GM18519 (cell line): ENCODE measurements around the gene RPL22L1.
"Not testable (repeated sequence)": the region's sequence is repeated elsewhere in the genome, so short reads cannot be mapped to it uniquely, and the experiment has no call there.

Experiments used
- ATAC-seq: cut with Tn5 transposase; IDR thresholded peaks from one replicate; pipeline ENCODE4 v1.9.1; 2021; ENCODE audit warnings: mild to moderate bottlenecking, moderate library complexity; ENCODE audit not compliant: unreplicated experiment, low FRiP score

RPL22L1 gene

DNA sequence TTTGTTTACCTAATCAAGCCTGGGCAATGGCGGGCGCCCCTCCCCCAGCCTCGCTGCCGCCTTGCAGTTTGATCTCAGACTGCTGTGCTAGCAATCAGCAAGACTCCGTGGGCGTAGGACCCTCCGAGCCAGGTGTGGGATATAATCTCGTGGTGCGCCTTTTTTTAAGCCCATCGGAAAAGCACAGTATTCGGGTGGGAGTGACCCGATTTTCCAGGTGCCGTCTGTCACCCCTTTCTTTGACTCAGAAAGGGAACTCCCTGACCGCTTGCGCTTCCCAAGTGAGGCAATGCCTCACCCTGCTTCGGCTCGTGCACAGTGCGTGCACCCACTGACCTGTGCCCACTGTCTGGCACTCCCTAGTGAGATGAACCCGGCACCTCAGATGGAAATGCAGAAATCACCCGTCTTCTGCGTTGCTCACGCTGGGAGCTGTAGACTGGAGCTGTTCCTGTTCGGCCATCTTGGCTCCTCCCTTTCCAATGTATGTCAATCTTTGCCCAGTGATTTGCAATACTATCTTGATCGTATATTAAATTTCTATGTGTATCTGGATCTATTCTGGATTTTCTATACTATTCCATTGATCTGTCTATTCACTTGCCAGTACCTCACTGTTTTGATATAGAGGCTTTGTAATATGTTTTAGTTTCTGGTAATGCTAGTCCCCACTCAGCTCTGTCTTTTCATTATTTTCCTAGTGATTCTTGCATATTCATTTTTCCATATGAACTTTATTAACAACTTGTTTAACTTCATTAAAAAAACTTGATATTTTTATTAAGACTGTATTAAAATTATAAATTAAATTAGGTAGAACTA lies 14.3 kb upstream of the RPL22L1 start:
- ATAC-seq = not testable (repeated sequence)

DNA sequence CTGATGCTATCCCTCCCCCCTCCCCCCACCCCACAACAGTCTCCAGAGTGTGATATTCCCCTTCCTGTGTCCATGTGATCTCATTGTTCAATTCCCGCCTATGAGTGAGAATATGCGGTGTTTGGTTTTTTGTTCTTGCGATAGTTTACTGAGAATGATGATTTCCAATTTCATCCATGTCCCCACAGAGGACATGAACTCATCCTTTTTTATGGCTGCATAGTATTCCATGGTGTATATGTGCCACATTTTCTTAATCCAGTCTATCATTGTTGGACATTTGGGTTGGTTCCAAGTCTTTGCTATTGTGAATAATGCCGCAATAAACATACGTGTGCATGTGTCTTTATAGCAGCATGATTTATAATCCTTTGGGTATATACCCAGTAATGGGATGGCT lies 8.7 kb upstream of the RPL22L1 start:
- ATAC-seq = not testable (repeated sequence)

DNA sequence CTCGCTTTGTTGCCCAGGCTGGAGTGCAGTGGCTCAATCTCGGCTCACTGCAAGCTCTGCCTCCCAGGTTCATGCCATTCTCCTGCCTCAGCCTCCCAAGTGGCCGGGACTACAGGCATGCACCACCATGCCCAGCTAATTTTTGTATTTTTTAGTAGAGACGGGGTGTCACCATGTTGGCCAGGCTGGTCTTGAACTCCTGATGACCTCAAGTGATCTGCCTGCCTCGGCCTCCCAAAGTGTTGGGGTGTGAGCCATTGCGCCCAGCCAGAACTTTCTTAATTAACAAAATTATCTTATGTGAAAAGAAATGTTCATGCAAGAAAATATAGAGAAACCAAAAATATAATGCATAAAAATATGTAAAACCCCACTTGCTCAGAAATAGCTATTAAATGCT lies 7.3 kb upstream of the RPL22L1 start:
- ATAC-seq = not testable (repeated sequence)

DNA sequence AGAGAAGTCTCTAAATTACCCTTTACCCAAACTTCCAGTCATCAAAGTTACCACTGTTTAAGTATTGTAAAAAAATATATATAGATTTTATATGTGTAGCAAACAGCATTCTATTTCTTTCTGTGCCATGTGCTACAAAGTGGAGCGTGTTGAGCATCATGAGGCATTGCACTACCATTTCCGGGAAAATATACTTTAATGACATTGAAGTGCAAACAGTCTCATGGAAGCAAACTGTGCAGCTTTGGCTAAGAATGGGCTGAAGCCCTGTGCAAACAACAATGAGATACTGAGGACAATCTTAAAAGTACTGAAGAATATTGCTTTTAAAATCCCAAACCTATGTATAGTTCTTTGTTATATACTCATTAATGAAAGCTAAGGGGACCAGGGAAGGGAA lies 6.5 kb upstream of the RPL22L1 start:
- no peak for ATAC-seq

DNA sequence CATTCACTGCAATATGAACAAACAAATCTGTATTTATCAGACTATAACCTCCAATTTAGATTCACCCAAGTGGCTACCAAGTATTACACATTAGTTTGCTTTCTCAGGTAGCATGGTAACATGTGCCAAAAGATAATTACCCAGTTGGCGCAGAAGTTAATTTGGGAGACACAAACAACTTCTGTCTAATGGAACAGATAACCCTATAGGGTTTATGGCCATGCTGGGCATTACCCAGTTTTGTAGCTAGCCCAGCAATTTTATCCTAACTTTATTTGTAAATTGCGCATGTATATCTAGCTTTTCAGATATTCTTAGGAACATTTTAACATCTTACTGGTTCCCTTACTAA lies 780 bp downstream of the RPL22L1 start:
- no peak for ATAC-seq

DNA sequence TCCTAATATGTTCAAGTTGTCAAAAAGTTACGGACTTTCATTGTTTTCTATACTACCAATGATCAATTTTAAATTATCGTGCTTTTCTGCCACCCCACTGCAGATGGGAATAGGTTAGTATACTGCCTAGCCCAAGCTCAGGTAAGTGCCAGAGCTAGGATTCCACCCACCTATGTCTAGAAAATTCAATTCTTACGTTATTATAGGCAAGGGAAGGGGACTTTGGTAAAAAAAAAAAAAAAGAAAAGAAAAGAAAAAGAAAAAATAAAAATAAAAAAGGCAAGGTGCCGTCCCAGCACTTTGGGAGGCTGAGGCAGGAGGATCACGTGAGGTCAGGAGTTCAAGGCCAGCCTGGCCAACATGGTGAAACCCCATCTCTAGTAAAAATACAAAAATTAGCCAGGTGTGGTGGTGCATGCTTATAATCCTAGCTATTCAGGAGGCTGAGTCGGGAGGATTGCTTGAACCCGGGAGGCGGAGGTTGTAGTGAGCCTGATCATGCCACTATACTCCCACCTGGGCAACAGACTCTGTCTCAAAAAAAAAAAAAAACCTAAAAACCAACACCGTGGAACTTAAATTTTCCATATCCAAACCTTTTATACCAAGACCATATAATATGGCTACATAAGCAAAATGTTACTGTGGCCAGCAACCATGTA lies 1.3 kb downstream of the RPL22L1 start:
- ATAC-seq = no peak

DNA sequence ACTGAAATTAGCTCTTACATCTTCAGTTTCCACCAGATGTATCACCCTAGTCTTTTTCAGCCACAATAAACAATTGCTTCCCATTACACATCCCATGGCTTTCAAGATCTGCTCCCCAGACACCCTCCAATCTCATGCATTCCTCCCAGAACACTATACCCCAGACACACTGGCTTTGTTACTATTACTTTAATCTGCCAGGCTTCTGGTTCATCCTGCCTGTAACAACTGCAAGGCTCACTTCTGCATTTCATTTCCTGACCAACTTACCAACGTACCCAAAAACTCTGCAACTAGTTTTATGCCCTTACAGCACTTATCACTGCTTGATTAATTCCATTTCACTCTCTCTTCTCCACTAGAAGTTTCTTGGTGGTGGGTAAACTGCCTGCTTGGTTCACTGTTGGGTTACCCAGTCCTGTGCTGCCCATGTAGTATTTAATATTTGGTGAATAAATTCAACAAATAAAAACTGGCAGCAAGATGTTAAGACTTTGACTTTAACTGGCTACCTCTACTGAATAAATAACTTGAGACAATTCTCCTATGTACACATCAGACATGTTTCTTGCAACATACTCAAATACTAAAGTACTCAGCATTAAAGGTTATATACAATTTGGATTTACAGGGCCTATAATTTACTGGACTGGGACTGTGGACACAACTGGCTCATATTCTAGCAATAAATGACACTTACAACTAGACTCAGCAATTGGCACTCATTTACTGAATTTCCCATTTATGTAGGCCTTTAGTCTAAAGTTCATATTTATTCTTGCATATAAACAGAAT lies 2.7 kb downstream of the RPL22L1 start:
- no peak for ATAC-seq

DNA sequence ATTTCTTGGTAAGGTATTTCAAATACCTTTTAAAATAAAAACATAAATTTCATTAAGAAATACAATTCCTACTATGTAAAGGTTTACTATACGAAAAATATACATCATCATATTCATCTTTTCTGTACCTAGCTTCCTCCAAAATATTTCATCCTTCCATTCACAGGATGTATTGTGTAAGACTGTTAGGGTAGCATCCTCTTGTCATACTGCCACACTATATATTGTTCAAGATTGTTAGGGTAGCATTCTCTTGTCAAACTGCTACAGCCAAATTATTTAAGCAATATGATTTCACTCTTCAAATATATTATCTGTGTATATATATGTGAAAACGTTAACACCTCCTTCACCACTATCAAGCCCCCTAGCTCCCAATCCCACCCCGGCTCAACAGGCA lies 3.5 kb downstream of the RPL22L1 start:
- ATAC-seq = no peak

DNA sequence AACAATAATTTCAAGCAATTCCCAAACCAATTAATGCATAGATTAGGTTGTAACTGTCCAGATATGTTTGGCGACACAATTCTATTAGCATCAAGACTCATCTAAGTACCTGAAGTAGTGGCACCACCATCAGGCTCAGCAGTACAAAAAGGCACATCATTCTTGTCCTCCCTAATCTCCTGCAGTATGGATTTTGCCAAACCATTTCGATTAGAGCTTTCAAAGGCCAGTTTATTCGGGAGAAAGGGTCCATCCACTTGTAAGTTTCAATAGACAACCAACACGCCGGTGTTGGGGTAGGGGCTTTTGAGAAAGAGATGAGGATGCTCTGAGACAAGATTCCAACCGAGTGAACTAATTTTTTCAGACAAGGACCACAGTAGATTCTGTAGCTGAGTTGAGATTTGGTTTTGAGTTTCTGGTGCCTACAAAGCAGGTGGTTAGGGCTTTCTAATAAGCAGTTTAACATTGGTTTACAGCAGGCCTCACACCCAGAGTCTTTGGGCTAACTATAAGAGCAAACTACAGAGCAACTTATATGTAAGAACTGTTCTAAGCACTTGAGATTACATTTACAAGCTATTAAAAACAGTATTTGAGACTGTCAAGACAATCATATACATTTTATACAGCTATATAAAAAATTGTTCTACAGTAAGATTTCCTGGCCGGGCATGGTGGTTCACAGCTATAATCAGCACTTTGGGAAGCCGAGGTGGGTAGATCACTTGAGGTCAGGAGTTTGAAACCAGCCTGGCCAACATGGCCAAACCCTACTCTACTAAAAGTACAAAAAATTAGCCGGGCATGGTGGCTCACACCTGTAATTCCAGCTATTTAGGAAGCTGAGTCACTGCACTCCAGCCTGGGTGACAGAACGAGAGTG lies 4.5 kb downstream of the RPL22L1 start:
- no peak for ATAC-seq

DNA sequence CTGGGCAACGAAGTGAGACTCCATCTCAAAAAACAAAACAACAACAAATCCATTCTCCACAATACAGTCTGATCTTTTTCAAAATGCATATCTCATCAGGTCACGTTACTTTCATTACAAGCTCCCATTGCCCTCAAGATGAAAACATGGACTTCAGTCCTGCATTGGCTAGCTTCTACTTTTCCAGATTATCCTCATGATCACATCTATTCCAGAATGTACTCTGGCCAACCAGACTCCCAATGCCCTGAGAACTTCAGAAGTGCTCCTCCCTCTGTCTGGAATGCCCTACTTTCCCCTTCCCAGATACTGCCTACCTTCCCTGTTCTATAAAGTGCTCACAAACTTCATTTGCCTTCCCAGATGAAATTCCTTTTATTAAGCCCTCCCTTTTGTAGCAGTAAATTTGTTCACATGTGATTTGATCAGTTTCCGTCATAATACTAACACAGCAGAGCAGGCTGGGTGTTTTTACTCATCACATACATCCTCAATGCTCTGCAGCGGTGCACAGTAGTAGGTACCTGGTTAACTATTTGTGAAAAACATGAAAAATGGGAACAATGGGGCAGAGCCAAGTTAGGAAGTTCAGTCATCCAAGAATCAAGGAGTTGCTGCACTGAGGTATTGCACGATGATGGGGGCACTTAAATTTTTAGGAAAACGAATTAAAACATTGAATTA lies 5.3 kb downstream of the RPL22L1 start:
- ATAC-seq = no peak

DNA sequence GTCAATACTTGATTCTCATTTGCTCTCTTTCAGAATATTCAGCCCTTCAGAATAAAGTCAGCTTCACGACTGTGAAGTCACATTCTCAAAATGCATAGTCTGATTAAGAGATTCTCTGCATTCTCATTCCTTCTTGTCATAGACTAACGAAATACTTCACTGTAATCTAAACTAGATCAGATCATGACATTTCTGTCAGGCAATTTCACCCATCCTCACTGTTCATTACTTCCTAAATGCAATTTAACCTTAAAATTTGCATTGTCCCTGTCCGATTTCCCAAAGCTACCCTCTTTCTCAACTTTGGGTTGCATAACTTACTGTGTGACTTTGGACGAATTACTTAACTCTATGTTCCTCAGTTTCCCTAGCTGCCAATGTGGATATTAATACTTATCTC lies 6.2 kb downstream of the RPL22L1 start:
- no peak for ATAC-seq

DNA sequence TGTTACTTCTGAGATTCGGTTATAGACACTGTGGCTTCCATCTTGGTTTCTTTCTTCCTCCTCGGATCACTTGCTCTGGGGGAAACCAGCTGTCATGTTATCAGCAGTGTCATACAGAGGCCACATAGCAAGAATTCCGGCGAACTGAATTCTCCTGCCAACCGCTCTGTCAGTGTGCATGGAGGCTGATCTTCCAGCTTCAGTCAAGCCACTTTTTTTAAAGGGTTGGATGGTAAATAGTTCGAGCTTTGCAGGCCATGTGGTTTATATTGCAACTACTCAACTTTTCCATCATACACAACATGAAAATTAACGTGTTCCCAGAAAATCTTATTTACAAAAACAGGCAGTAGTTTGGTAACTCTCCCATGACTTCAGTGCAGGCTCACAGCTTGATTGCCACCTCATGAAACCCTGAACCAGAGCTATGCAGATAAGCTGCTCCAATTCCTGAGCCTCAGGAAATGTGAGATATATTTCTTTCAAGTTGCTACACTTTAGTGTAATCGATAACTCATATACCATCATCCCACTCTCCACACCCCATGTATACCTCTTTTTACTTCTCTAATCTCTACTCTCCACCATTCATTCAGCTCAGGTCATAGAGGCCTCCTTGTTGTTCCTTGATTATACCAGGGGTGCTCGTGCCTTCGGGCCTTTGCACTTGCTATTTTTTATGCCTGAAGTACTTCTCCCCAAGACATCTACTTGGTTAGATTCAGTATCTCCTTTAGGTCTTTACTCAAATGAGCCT lies 7.2 kb downstream of the RPL22L1 start:
- no peak for ATAC-seq

DNA sequence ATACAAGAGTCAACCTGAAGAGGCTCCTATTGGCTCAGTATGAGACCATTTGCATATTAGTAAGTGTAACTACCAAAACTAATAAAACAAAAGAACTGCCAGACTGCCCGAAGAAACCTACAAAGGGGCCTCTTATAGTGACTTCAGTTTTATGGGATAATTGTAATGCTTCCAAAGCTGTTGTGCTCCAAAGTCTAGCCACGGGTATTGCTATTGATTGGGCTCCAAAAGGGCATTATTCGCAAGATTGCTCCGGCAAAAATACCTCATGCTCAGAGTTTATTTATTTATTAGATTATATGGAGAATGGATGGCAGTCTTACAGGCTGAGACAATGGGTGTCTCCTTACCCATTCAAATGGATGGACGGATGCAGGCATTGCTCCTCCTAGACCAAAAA lies 11.4 kb downstream of the RPL22L1 start:
- ATAC-seq = no peak

DNA sequence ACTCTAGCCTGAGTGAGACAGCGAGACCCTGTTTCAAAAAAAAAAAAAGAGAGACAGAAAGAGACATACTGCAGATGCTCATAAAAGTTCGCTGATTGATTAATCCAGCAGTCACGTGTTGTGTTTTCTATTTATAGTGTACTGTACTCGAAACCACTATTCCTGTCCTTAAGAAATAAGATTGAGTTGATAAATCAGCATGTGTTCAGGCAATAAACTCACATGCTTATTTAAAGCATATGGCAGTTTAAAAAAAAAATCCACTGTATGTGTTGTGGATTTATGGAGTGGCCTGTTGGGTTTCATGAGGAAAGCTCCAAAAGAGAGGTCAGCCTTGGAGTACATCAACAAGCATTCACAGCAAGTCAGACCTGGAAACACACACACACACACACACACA lies 17.7 kb downstream of the RPL22L1 start:
- no peak for ATAC-seq

DNA sequence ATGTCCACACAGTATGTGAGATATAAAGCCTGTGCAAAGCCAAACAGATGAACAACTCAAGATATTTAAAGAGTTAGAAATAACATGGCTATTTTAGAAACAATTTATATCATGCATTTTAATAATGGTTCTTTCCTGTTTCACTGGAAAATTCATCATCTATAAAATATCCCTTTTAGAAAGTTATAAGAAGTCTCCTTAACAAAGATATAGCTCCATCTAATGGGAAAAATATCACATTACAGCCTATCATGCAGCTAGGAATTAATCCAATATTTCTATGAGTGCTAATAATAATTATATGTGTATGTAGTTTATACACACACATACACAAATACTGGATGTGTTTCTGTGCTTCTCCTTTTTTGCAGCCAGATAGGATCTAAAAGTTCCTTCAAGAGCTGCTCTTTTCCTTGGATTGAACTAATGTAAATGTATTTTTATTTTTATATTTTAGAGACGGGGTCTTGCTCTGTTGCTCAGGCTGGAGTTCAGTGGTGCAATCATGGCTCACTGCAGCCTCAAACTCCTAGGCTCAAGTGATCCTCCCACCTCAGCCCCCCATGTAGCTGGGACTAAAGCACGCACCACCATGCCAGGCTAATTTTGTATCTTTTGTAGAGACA lies 21.6 kb downstream of the RPL22L1 start:
- no peak for ATAC-seq

DNA sequence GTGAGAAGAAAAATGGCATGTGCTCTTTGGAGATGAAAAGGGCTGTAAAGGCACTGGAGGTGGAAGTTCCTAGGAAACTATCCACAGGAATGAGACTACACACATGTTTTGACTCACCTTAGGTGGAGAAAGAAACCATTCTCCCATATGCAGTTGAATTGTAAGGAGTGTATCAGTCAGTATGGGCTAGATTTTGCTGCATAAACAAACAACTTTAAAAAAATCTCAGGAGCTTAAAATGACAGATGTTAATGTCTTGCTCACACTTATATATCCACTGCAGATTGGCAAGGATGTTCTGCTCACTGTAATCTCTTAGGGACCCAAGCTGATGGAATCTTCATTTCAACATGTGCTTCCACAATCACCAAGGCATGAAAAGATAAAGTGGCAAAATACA lies 25.6 kb downstream of the RPL22L1 start:
- no peak for ATAC-seq

DNA sequence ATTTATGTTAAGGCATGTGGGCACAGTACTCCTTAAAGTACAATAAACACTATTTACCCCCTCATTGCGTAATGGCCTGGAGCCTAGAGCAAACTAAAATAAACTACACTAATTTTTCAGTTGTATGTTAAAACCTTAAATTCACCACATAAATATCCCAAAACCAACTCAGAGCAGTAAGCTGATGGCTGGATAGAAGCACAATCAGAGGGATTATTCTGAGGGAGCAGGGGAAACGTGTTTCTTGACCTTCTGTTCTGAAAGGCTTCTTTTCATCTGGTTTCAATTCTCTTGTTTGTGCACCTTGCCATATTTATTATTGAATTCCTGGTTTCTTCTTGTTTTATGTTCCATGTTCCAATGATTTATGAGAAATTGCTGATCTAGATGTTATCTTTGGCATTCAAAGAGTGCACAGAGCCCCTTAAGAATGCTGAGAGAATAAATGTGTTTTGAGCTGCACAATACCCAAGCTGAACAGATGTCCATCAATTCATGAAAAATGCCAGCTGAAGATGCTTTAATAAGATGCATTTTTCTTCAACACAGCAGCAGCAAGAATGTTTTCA lies 29.6 kb downstream of the RPL22L1 start:
- ATAC-seq = no peak

DNA sequence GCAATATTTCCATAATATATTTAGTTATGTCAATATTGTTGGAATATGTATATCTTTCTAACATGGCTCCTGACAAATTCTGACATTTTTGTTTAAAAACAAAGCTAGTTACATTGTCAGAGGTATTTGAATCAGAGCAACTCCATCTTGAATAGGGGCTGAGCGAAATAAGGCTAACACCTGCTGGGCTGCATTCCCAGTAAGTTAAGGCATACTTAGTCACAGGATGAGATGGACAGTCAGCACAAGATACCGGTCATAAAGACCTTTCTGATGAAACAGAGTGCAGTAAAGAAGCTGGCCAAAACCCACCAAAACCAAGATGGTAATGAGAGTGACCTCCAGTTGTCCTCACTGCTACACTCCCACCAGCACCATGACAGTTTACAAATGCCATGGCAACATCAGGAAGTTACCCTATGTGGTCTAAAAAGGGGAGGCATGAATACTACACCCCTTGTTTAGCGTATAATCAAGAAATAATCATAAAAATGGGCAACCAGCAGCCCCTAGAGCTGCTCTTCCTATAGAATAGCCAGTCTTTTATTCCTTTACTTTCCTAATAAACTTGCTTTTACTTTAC lies 30.4 kb downstream of the RPL22L1 start:
- ATAC-seq = no peak
